HepG2 (cell line): ENCODE results near the gene TRNT1. TPM values are rescaled to one million over a fixed set of nuclear protein-coding genes. Genes with fewer than 3 reads are reported as not detected.
A peak's percentile ranks its signal among the peaks of the same experiment; 100 is the strongest.

Source experiments
- ATRX ChIP-seq: sonication (generic); formaldehyde crosslinking; IDR thresholded peaks from 2 replicates; pipeline ENCODE4 v1.4.0; 2020; ENCODE audit warnings: missing genetic modification reagents, borderline replicate concordance
- BCL6 ChIP-seq: IDR thresholded peaks from 2 replicates; pipeline ENCODE4 v1.6.1; 2016; ENCODE audit warnings: missing genetic modification reagents, missing compliant biosample characterization
- HIC2 ChIP-seq: sonication (generic); formaldehyde crosslinking; IDR thresholded peaks from 2 replicates; pipeline ENCODE4 v1.9.0; 2022; ENCODE audit warnings: low read depth, missing genetic modification reagents
- KDM1A ChIP-seq: IDR thresholded peaks from 2 replicates; pipeline ENCODE4 v1.6.1; 2016; ENCODE audit warnings: missing compliant biosample characterization
- NFAT5 ChIP-seq: sonication (generic); formaldehyde crosslinking; IDR thresholded peaks from 2 replicates; pipeline ENCODE4 v1.4.0; 2020; ENCODE audit warnings: missing genetic modification reagents
- NFYC ChIP-seq: IDR thresholded peaks from 2 replicates; pipeline ENCODE4 v1.6.1; 2016; ENCODE audit warnings: missing genetic modification reagents, missing compliant biosample characterization
- POLR2A ChIP-seq, 2 experiments: IDR thresholded peaks; 2 replicates each; pipeline ENCODE4 v1.6.1; 2011; ENCODE audit warnings: low read depth in 2 of 2, low read length in 2 of 2, mild to moderate bottlenecking in 1 of 2, moderate library complexity in 1 of 2; ENCODE audit not compliant: insufficient read depth in 1 of 2
- RELA ChIP-seq: sonication (generic); formaldehyde crosslinking; IDR thresholded peaks from 2 replicates; pipeline ENCODE4 v1.4.0; 2020; ENCODE audit warnings: missing genetic modification reagents
- SNAPC2 ChIP-seq: sonication (generic); formaldehyde crosslinking; IDR thresholded peaks from 2 replicates; pipeline ENCODE4 v1.8.1; 2022; ENCODE audit warnings: mild to moderate bottlenecking, missing genetic modification reagents
- TRIM24 ChIP-seq: sonication (generic); formaldehyde crosslinking; IDR thresholded peaks from 2 replicates; pipeline ENCODE4 v1.8.0; 2022; ENCODE audit warnings: mild to moderate bottlenecking, missing genetic modification reagents
- ZBTB34 ChIP-seq: sonication (generic); formaldehyde crosslinking; IDR thresholded peaks from 2 replicates; pipeline ENCODE4 v1.8.0; 2022; ENCODE audit warnings: mild to moderate bottlenecking, missing genetic modification reagents
- ZFYVE20 ChIP-seq: sonication (generic); formaldehyde crosslinking; IDR thresholded peaks from 2 replicates; pipeline ENCODE4 v1.8.0; 2023; ENCODE audit warnings: low read depth, mild to moderate bottlenecking, moderate library complexity, missing genetic modification reagents, borderline replicate concordance
- ZIK1 ChIP-seq: sonication (generic); formaldehyde crosslinking; IDR thresholded peaks from 2 replicates; pipeline ENCODE4 v1.5.0; 2020; ENCODE audit warnings: mild to moderate bottlenecking, low read depth, missing genetic modification reagents, borderline replicate concordance
- ZNF350 ChIP-seq: sonication (generic); formaldehyde crosslinking; IDR thresholded peaks from 2 replicates; pipeline ENCODE4 v1.4.0; 2020; ENCODE audit warnings: mild to moderate bottlenecking, low read depth, missing genetic modification reagents, borderline replicate concordance
- ZNF546 ChIP-seq: sonication (generic); formaldehyde crosslinking; conservative IDR thresholded peaks from 2 replicates; pipeline ENCODE4 v1.8.1; 2023; ENCODE audit warnings: mild to moderate bottlenecking, missing genetic modification reagents
- ZNF607 ChIP-seq: sonication (generic); formaldehyde crosslinking; IDR thresholded peaks from 2 replicates; pipeline ENCODE4 v1.5.1; 2020; ENCODE audit warnings: missing genetic modification reagents, mild to moderate bottlenecking, borderline replicate concordance
- ZNF672 ChIP-seq: sonication (generic); formaldehyde crosslinking; IDR thresholded peaks from 2 replicates; pipeline ENCODE4 v1.8.1; 2022; ENCODE audit warnings: missing genetic modification reagents
- ZNF710 ChIP-seq: sonication (generic); formaldehyde crosslinking; IDR thresholded peaks from 2 replicates; pipeline ENCODE4 v1.5.0; 2020; ENCODE audit warnings: mild to moderate bottlenecking, missing genetic modification reagents, borderline replicate concordance
- ZNF777 ChIP-seq: sonication (generic); formaldehyde crosslinking; IDR thresholded peaks from 2 replicates; pipeline ENCODE4 v1.4.0; 2020; ENCODE audit warnings: missing genetic modification reagents
- polyA plus RNA-seq, 8 experiments: library from polyadenylated mRNA; depleted of rRNA in 3 of 8; stranded (reverse) in 7 of 8; unstranded in 1 of 8; fragments of >200 nt; fragmentation: Illumina TruSeq in 4 of 8; extraction: Trizol in 4 of 8; gene quantifications; 2 replicates each; pipeline versions ENCODE4 v1.2.1 to v1.2.3, GENCODE V29; 2011 to 2016; ENCODE audit warnings: low read depth in 4 of 8, missing spikeins in 1 of 8, mixed read lengths in 1 of 8; ENCODE audit not compliant: insufficient read depth in 1 of 8
- total RNA-seq, 5 experiments: library from RNA; depleted of rRNA; stranded (reverse); fragments of >200 nt; fragmentation: Illumina TruSeq; extraction: Trizol; gene quantifications; 2 replicates each; pipeline ENCODE4 v1.2.3, GENCODE V29; 2016; ENCODE audit warnings: low read depth in 1 of 5

The TRNT1 gene
- total and polyA plus RNA-seq, 2 of the 13 experiments (the other 11 are each of a cell fraction or from before 2014, with no cell fraction given) = 9.4 to 27.7 TPM

GRCh38 chr3:3179407-3180094, 52.8 kb downstream of the TRNT1 start, which contains the start of gene CRBN (continued):
- no peak; the same call in 1 of the 2 replicates for TF ChIP-seq NFAT5 (CRISPR knock-in tag)
- TF ChIP-seq SNAPC2 (CRISPR knock-in tag) = no peak
- TF ChIP-seq ZNF607 = peak; percentile 87; the same call in 1 of the 2 replicates
- TF ChIP-seq ZIK1 = 0 out of 2 replicates have a peak, but pooled peaks have one; percentile 78
- TF ChIP-seq ZNF710 = peak; percentile 69; the same call in 1 of the 2 replicates
- no peak for TF ChIP-seq ATRX (CRISPR knock-in tag)
- peak; percentile 97 for TF ChIP-seq ZNF350 (CRISPR knock-in tag)
- TF ChIP-seq ZNF546 (CRISPR knock-in tag) = no peak
- peak; percentile 66; the same call in 1 of the 2 replicates for TF ChIP-seq ZNF777 (CRISPR knock-in tag)
- no peak for TF ChIP-seq TRIM24 (CRISPR knock-in tag)
- peak; percentile 89 to 92 for TF ChIP-seq POLR2A (IDR thresholded peaks at IDR 0.05; ENCODE audit: insufficient read depth in 1 of 2, low read depth in 2 of 2, low read length in 2 of 2)
- no peak for TF ChIP-seq ZFYVE20 (CRISPR knock-in tag)
- no peak; the same call in 1 of the 2 replicates for TF ChIP-seq KDM1A (CRISPR knock-in tag)
- TF ChIP-seq RELA (CRISPR knock-in tag) = peak; percentile 75; the same call in 1 of the 2 replicates
- no peak for TF ChIP-seq ZBTB34 (CRISPR knock-in tag)
- TF ChIP-seq NFYC (CRISPR knock-in tag) = no peak
- TF ChIP-seq ZNF672 (CRISPR knock-in tag) = no peak
- TF ChIP-seq HIC2 (CRISPR knock-in tag) = 0 out of 2 replicates have a peak, but pooled peaks have one; percentile 23
- TF ChIP-seq BCL6 (CRISPR knock-in tag) = peak; percentile 52
